WTC11 (cell line): ENCODE data around the gene ERBB2. TPM values are rescaled to one million over a fixed set of nuclear protein-coding genes. Genes with fewer than 3 reads are reported as not detected.

Experiments used
- ATAC-seq: fragments of 200-7000 bp; cut with Tn5 transposase; 2 replicates; pipeline ENCODE4 v1.10.0; 2021; ENCODE audit warnings: mild to moderate bottlenecking, moderate library complexity
- CTCF ChIA-PET: fragments of 300-600 bp; sonication (Branson Sonifier 250); formaldehyde crosslinking; loops from one replicate; lab custom pipeline; 2021; ENCODE audit warnings: antibody characterized with exemption; lab: Charles Lee
- POLR2A ChIA-PET: fragments of 350-600 bp; sonication (Branson Sonifier 250); formaldehyde crosslinking; loops from one replicate; lab custom pipeline; 2021; ENCODE audit warnings: antibody characterized with exemption; lab: Charles Lee
- DNase-seq: peaks from one replicate; pipeline ENCODE4 v3.0.0; 2021; ENCODE audit warnings: low spot score
- H3K27ac Mint-ChIP-seq: 2 replicates; pipeline ENCODE4 v1.8.0; 2021; ENCODE audit warnings: mixed read lengths
- H3K27me3 Mint-ChIP-seq: 2 replicates; pipeline ENCODE4 v1.8.0; 2021; ENCODE audit warnings: low read depth, mild to moderate bottlenecking, moderate library complexity, mixed read lengths
- H3K36me3 Mint-ChIP-seq: 2 replicates; pipeline ENCODE4 v1.8.0; 2021; ENCODE audit warnings: mixed read lengths
- H3K4me1 Mint-ChIP-seq: 2 replicates; pipeline ENCODE4 v1.8.0; 2022; ENCODE audit warnings: mixed read lengths
- H3K4me3 Mint-ChIP-seq: 2 replicates; pipeline ENCODE4 v1.8.0; 2021; ENCODE audit warnings: mild to moderate bottlenecking, moderate library complexity, mixed read lengths
- H3K9me3 Mint-ChIP-seq: 2 replicates; pipeline ENCODE4 v1.8.0; 2021; ENCODE audit warnings: mixed read lengths
- ARID4B ChIP-seq: sonication (generic); formaldehyde crosslinking; IDR thresholded peaks from 2 replicates; pipeline ENCODE4 v1.8.0; 2023; ENCODE audit warnings: missing genetic modification reagents, mild to moderate bottlenecking, borderline replicate concordance
- CREB1 ChIP-seq: sonication (generic); formaldehyde crosslinking; IDR thresholded peaks from 2 replicates; pipeline ENCODE4 v1.8.0; 2023; ENCODE audit warnings: mild to moderate bottlenecking, missing genetic modification reagents
- E2F5 ChIP-seq: sonication (generic); formaldehyde crosslinking; IDR thresholded peaks from 2 replicates; pipeline ENCODE4 v1.8.1; 2022; ENCODE audit warnings: mild to moderate bottlenecking, moderate library complexity, missing genetic modification reagents
- EMX1 ChIP-seq: fragments of 250-450 bp; sonication (Bioruptor Pico); IDR thresholded peaks from 2 replicates; pipeline ENCODE4 v1.8.0; 2021; ENCODE audit warnings: mild to moderate bottlenecking
- ETV6 ChIP-seq: sonication (generic); formaldehyde crosslinking; IDR thresholded peaks from 2 replicates; pipeline ENCODE4 v1.8.1; 2022; ENCODE audit warnings: mild to moderate bottlenecking, missing genetic modification reagents
- FOXK1 ChIP-seq: sonication (generic); formaldehyde crosslinking; IDR thresholded peaks from 2 replicates; pipeline ENCODE4 v1.8.0; 2022; ENCODE audit warnings: mild to moderate bottlenecking, moderate library complexity, missing genetic modification reagents
- OVOL2 ChIP-seq: fragments of 250-450 bp; sonication (Bioruptor Pico); IDR thresholded peaks from 2 replicates; pipeline ENCODE4 v1.9.0; 2021; ENCODE audit warnings: mild to moderate bottlenecking, borderline replicate concordance
- RELA ChIP-seq: sonication (generic); formaldehyde crosslinking; IDR thresholded peaks from 2 replicates; pipeline ENCODE4 v1.8.1; 2022; ENCODE audit warnings: missing genetic modification reagents, mild to moderate bottlenecking, borderline replicate concordance
- TEAD1 ChIP-seq: sonication (generic); formaldehyde crosslinking; IDR thresholded peaks from 2 replicates; pipeline ENCODE4 v1.8.0; 2022; ENCODE audit warnings: mild to moderate bottlenecking, missing genetic modification reagents
- ZMAT4 ChIP-seq: fragments of 250-450 bp; sonication (Bioruptor Pico); IDR thresholded peaks from 2 replicates; pipeline ENCODE4 v1.9.0; 2021; ENCODE audit warnings: mild to moderate bottlenecking
- total RNA-seq: library from RNA; stranded (reverse); gene quantifications from 3 replicates; pipeline ENCODE4 v1.2.3, GENCODE V29; 2021
- TF ChIP-seq, protein P1 (sequence below): fragments of 250-450 bp; sonication (Bioruptor Pico); IDR thresholded peaks from 2 replicates; pipeline ENCODE4 v2.1.2; 2022; ENCODE audit warnings: mild to moderate bottlenecking, moderate library complexity
- TF ChIP-seq, protein P2 (sequence below): sonication (generic); formaldehyde crosslinking; IDR thresholded peaks from 2 replicates; pipeline ENCODE4 v1.8.1; 2023; ENCODE audit warnings: mild to moderate bottlenecking, missing genetic modification reagents, borderline replicate concordance

The ERBB2 gene
- total RNA-seq, 1 experiment from 2014 or later, result 209 TPM

DNA sequence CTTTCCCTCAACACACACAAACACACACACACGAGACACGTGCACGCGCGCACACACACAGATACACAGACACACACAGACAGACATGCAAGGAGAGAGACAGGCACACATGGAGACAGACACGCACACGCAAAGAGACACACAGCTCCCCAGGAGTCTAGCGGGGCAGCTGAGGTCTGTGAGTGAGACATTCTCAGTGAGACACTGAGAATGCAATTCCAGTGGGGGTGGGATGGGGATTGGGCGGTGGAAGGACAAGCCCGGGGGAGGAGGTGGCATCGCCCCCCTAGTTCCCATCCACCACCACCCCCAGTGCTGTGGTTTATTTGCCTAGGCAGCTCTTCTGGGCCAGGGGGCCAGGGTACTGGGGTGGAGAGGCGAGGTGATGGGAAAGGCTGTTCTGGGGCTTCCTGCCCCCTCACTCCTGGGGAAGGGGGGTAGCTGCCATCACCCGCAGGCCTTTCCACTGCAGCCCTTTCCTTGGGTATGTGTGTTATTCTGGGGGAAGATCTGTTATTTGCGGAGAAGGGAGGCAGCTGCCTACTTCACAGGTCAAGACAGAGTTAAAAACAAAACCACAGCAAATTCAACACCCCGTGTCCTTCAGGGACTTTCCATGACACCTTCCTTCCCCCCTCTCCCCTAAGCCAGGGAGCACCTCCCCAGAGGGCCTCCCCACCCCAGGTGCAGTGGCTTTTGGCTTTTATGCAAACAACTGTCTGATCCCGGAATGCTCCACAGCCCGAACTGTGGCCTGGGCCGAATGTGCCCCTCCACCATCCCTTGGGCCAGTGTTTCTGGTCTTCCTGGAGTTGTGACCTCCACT is 55.9 kb downstream of the ERBB2 start:
- no peak for DNase-seq
- no peaks in the 10 kb centered on the region for H3K9me3 Mint-ChIP-seq
- POLR2A ChIA-PET, result interaction anchor here (0.6 to 1.9 kb wide), 2 partner anchors 16 to 428 kb away, joined by 6 read pairs; no protein-coding TSS in a partner anchor
- peaks cover 19% of the 10 kb centered on the region for H3K27me3 Mint-ChIP-seq
- CTCF ChIA-PET, result interaction anchor here (0.6 to 9.2 kb wide), 20 partner anchors 11 to 134 kb away, joined by 3 to 130 read pairs (median 5); partner anchors contain the start of genes ERBB2, MIEN1 and PGAP3
- H3K27ac Mint-ChIP-seq, result peak overlapping the region; percentile 39; the same call in 1 of the 2 replicates
- H3K4me3 Mint-ChIP-seq, result peak overlapping the region; percentile 61
- no peaks in the 10 kb centered on the region for H3K36me3 Mint-ChIP-seq
- TF ChIP-seq, protein P1, sequence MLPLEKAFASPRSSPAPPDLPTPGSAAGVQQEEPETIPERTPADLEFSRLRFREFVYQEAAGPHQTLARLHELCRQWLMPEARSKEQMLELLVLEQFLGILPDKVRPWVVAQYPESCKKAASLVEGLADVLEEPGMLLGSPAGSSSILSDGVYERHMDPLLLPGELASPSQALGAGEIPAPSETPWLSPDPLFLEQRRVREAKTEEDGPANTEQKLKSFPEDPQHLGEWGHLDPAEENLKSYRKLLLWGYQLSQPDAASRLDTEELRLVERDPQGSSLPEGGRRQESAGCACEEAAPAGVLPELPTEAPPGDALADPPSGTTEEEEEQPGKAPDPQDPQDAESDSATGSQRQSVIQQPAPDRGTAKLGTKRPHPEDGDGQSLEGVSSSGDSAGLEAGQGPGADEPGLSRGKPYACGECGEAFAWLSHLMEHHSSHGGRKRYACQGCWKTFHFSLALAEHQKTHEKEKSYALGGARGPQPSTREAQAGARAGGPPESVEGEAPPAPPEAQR, result no peak
- TF ChIP-seq ARID4B, result no peak
- no peak for TF ChIP-seq EMX1 (CRISPR knock-in tag)
- TF ChIP-seq E2F5 (CRISPR knock-in tag), result no peak
- TF ChIP-seq ZMAT4 (CRISPR knock-in tag), result no peak
- TF ChIP-seq, protein P2, sequence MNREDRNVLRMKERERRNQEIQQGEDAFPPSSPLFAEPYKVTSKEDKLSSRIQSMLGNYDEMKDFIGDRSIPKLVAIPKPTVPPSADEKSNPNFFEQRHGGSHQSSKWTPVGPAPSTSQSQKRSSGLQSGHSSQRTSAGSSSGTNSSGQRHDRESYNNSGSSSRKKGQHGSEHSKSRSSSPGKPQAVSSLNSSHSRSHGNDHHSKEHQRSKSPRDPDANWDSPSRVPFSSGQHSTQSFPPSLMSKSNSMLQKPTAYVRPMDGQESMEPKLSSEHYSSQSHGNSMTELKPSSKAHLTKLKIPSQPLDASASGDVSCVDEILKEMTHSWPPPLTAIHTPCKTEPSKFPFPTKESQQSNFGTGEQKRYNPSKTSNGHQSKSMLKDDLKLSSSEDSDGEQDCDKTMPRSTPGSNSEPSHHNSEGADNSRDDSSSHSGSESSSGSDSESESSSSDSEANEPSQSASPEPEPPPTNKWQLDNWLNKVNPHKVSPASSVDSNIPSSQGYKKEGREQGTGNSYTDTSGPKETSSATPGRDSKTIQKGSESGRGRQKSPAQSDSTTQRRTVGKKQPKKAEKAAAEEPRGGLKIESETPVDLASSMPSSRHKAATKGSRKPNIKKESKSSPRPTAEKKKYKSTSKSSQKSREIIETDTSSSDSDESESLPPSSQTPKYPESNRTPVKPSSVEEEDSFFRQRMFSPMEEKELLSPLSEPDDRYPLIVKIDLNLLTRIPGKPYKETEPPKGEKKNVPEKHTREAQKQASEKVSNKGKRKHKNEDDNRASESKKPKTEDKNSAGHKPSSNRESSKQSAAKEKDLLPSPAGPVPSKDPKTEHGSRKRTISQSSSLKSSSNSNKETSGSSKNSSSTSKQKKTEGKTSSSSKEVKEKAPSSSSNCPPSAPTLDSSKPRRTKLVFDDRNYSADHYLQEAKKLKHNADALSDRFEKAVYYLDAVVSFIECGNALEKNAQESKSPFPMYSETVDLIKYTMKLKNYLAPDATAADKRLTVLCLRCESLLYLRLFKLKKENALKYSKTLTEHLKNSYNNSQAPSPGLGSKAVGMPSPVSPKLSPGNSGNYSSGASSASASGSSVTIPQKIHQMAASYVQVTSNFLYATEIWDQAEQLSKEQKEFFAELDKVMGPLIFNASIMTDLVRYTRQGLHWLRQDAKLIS (CRISPR knock-in tag), result no peak
- no peak for TF ChIP-seq FOXK1 (CRISPR knock-in tag)
- no peak for TF ChIP-seq CREB1 (CRISPR knock-in tag)
- no peak for TF ChIP-seq TEAD1 (CRISPR knock-in tag)
- no peak for TF ChIP-seq RELA (CRISPR knock-in tag)
- no peak for TF ChIP-seq ETV6
- no peak for TF ChIP-seq OVOL2 (CRISPR knock-in tag)
- ATAC-seq, result no peak
- H3K4me1 Mint-ChIP-seq, result peaks cover 44% of the 10 kb centered on the region
